Loucy (cell line): Measurements from ENCODE around the gene PELI2.

Experiments
- H2AFZ ChIP-seq: fragments of 200-600 bp; sonication (generic); 2 replicates; pipeline ENCODE4 v1.6.0; 2016; ENCODE audit warnings: antibody characterized with exemption, mild to moderate bottlenecking, low read length, moderate library complexity
- H3F3A ChIP-seq: fragments of 200-600 bp; 2 replicates; pipeline ENCODE4 v1.6.0; 2016; ENCODE audit warnings: antibody characterized with exemption, low read depth, mild to moderate bottlenecking
- H3K27me3 ChIP-seq: fragments of 200-600 bp; sonication (generic); 2 replicates; pipeline ENCODE4 v1.6.1; 2014; ENCODE audit warnings: low read length, mild to moderate bottlenecking; ENCODE audit not compliant: insufficient read depth, poor library complexity, severe bottlenecking
- H3K36me3 ChIP-seq: fragments of 200-600 bp; sonication (generic); 2 replicates; pipeline ENCODE4 v1.6.1; 2016; ENCODE audit warnings: low read length; ENCODE audit not compliant: insufficient read depth
- H3K4me1 ChIP-seq: fragments of 200-600 bp; sonication (generic); 2 replicates; pipeline ENCODE4 v1.5.1; 2014; ENCODE audit warnings: low read length, mild to moderate bottlenecking; ENCODE audit not compliant: insufficient read depth, poor library complexity, severe bottlenecking
- H3K4me2 ChIP-seq: fragments of 200-600 bp; sonication (generic); 2 replicates; pipeline ENCODE4 v1.6.0; 2014; ENCODE audit warnings: antibody characterized with exemption, low read length, low read depth, mild to moderate bottlenecking; ENCODE audit not compliant: poor library complexity, severe bottlenecking
- H3K4me3 ChIP-seq: fragments of 200-600 bp; sonication (generic); 2 replicates; pipeline ENCODE4 v1.5.1; 2014; ENCODE audit warnings: low read length, mild to moderate bottlenecking, mixed read lengths; ENCODE audit not compliant: poor library complexity, severe bottlenecking
- H3K79me2 ChIP-seq: fragments of 200-600 bp; sonication (generic); 2 replicates; pipeline ENCODE4 v1.6.1; 2014; ENCODE audit warnings: low read length; ENCODE audit not compliant: insufficient read depth
- H3K9ac ChIP-seq: fragments of 200-600 bp; sonication (generic); 2 replicates; pipeline ENCODE4 v1.6.0; 2014; ENCODE audit warnings: mild to moderate bottlenecking, low read depth, low read length, moderate library complexity; ENCODE audit not compliant: poor library complexity, severe bottlenecking
- H3K9me2 ChIP-seq: fragments of 200-600 bp; sonication (generic); replicated peaks from 2 replicates; pipeline ENCODE4 v1.6.1; 2016; ENCODE audit warnings: low read depth, low read length, mixed read lengths
- H3K9me3 ChIP-seq: fragments of 200-600 bp; sonication (generic); 2 replicates; pipeline ENCODE4 v1.6.1; 2014; ENCODE audit warnings: mild to moderate bottlenecking, antibody characterized with exemption, low read length, low read depth; ENCODE audit not compliant: insufficient read depth
- H4K20me1 ChIP-seq: fragments of 200-600 bp; sonication (generic); 2 replicates; pipeline ENCODE4 v1.6.0; 2014; ENCODE audit warnings: antibody characterized with exemption, low read length, mild to moderate bottlenecking; ENCODE audit not compliant: insufficient read depth, poor library complexity, severe bottlenecking
- CTCF ChIP-seq: fragments of 200-600 bp; sonication (generic); conservative IDR thresholded peaks from 2 replicates; pipeline ENCODE4 v1.5.1; 2014; ENCODE audit warnings: mild to moderate bottlenecking, antibody characterized with exemption, low read length
- EZH2phosphoT487 ChIP-seq: fragments of 200-600 bp; IDR thresholded peaks from 2 replicates; pipeline ENCODE4 v1.6.1; 2018; ENCODE audit warnings: antibody characterized with exemption, mild to moderate bottlenecking, moderate library complexity, borderline replicate concordance

PELI2 gene

GRCh38 chr14:56142314-56142713 lies 24.1 kb downstream of the PELI2 start:
- peaks cover 24% of the 10 kb centered on the region; the same call in 1 of the 2 replicates for H3K36me3 ChIP-seq
- no peaks in the 10 kb centered on the region for H3K27me3 ChIP-seq
- H3K9me3 ChIP-seq, result no peaks in the 10 kb centered on the region
- no peak overlapping the region for H3K4me2 ChIP-seq
- H2AFZ ChIP-seq, result no peak overlapping the region
- H3F3A ChIP-seq, result no peaks in the 10 kb centered on the region
- H3K9me2 ChIP-seq, result no peaks in the 10 kb centered on the region
- H3K79me2 ChIP-seq, result peaks cover 100% of the 10 kb centered on the region
- TF ChIP-seq CTCF, result no peak
- TF ChIP-seq EZH2phosphoT487, result no peak
- H3K4me3 ChIP-seq, result no peak overlapping the region
- H3K4me1 ChIP-seq, result peaks cover 86% of the 10 kb centered on the region
- H4K20me1 ChIP-seq, result peaks cover 100% of the 10 kb centered on the region
- H3K9ac ChIP-seq, result no peak overlapping the region

GRCh38 chr14:56143025-56143424 lies 24.8 kb downstream of the PELI2 start:
- Histone ChIP-seq H3K9ac (no peak overlapping the region), H3K36me3 (peaks cover 24% of the 10 kb centered on the region; the same call in 1 of the 2 replicates), H3F3A (no peaks in the 10 kb centered on the region), H3K27me3 (no peaks in the 10 kb centered on the region), H3K9me2 (no peaks in the 10 kb centered on the region), H3K4me3 (no peak overlapping the region), H3K4me1 (peaks cover 86% of the 10 kb centered on the region), H4K20me1 (peaks cover 100% of the 10 kb centered on the region), H3K9me3 (no peaks in the 10 kb centered on the region), H2AFZ (no peak overlapping the region), H3K4me2 (peak overlapping the region; percentile 5), H3K79me2 (peaks cover 100% of the 10 kb centered on the region)
- no peak for TF ChIP-seq CTCF
- no peak for TF ChIP-seq EZH2phosphoT487

GRCh38 chr14:56144176-56144575 lies 26.0 kb downstream of the PELI2 start:
- H3K4me3 ChIP-seq, result no peak overlapping the region
- H4K20me1 ChIP-seq, result peaks cover 100% of the 10 kb centered on the region
- no peaks in the 10 kb centered on the region for H3K27me3 ChIP-seq
- no peak overlapping the region for H3K9ac ChIP-seq
- peaks cover 86% of the 10 kb centered on the region for H3K4me1 ChIP-seq
- peaks cover 100% of the 10 kb centered on the region for H3K79me2 ChIP-seq
- H3K36me3 ChIP-seq, result peaks cover 24% of the 10 kb centered on the region; the same call in 1 of the 2 replicates
- H2AFZ ChIP-seq, result no peak overlapping the region
- no peak overlapping the region for H3K4me2 ChIP-seq
- H3K9me3 ChIP-seq, result no peaks in the 10 kb centered on the region
- peaks cover 1% of the 10 kb centered on the region; the same call in 1 of the 2 replicates for H3F3A ChIP-seq
- H3K9me2 ChIP-seq, result no peaks in the 10 kb centered on the region
- TF ChIP-seq CTCF, result no peak
- TF ChIP-seq EZH2phosphoT487, result no peak
